GM21737 (cell line): ENCODE measurements around the gene HBQ1.
"Not testable (repeated sequence)": the region's sequence is repeated elsewhere in the genome, so short reads cannot be mapped to it uniquely, and the experiment has no call there.

Experiments
- ATAC-seq: cut with Tn5 transposase; IDR thresholded peaks from one replicate; pipeline ENCODE4 v1.9.1; 2021; ENCODE audit warnings: mild to moderate bottlenecking, moderate library complexity; ENCODE audit not compliant: unreplicated experiment

HBQ1 gene

DNA sequence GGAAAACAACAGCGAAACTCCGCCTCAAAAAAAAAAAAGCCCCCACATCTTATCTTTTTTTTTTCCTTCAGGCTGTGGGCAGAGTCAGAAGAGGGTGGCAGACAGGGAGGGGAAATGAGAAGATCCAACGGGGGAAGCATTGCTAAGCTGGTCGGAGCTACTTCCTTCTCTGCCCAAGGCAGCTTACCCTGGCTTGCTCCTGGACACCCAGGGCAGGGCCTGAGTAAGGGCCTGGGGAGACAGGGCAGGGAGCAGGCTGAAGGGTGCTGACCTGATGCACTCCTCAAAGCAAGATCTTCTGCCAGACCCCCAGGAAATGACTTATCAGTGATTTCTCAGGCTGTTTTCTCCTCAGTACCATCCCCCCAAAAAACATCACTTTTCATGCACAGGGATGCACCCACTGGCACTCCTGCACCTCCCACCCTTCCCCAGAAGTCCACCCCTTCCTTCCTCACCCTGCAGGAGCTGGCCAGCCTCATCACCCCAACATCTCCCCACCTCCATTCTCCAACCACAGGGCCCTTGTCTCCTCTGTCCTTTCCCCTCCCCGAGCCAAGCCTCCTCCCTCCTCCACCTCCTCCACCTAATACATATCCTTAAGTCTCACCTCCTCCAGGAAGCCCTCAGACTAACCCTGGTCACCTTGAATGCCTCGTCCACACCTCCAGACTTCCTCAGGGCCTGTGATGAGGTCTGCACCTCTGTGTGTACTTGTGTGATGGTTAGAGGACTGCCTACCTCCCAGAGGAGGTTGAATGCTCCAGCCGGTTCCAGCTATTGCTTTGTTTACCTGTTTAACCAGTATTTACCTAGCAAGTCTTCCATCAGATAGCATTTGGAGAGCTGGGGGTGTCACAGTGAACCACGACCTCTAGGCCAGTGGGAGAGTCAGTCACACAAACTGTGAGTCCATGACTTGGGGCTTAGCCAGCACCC is 5.0 kb upstream of the HBQ1 start:
- no peak for ATAC-seq

DNA sequence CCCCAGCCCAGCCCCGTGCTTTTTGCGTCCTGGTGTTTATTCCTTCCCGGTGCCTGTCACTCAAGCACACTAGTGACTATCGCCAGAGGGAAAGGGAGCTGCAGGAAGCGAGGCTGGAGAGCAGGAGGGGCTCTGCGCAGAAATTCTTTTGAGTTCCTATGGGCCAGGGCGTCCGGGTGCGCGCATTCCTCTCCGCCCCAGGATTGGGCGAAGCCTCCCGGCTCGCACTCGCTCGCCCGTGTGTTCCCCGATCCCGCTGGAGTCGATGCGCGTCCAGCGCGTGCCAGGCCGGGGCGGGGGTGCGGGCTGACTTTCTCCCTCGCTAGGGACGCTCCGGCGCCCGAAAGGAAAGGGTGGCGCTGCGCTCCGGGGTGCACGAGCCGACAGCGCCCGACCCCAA is 4.3 kb upstream of the HBQ1 start:
- not testable (repeated sequence) for ATAC-seq

DNA sequence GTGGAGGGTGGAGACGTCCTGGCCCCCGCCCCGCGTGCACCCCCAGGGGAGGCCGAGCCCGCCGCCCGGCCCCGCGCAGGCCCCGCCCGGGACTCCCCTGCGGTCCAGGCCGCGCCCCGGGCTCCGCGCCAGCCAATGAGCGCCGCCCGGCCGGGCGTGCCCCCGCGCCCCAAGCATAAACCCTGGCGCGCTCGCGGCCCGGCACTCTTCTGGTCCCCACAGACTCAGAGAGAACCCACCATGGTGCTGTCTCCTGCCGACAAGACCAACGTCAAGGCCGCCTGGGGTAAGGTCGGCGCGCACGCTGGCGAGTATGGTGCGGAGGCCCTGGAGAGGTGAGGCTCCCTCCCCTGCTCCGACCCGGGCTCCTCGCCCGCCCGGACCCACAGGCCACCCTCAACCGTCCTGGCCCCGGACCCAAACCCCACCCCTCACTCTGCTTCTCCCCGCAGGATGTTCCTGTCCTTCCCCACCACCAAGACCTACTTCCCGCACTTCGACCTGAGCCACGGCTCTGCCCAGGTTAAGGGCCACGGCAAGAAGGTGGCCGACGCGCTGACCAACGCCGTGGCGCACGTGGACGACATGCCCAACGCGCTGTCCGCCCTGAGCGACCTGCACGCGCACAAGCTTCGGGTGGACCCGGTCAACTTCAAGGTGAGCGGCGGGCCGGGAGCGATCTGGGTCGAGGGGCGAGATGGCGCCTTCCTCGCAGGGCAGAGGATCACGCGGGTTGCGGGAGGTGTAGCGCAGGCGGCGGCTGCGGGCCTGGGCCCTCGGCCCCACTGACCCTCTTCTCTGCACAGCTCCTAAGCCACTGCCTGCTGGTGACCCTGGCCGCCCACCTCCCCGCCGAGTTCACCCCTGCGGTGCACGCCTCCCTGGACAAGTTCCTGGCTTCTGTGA is 3.5 kb upstream of the HBQ1 start, which contains the start of gene HBA1:
Gene HBA1, plus strand, starts transcription at position 204 of the 906 bp plus-strand sequence. Its CDS starts 37 bp downstream, at position 241.
- ATAC-seq, result not testable (repeated sequence)

DNA sequence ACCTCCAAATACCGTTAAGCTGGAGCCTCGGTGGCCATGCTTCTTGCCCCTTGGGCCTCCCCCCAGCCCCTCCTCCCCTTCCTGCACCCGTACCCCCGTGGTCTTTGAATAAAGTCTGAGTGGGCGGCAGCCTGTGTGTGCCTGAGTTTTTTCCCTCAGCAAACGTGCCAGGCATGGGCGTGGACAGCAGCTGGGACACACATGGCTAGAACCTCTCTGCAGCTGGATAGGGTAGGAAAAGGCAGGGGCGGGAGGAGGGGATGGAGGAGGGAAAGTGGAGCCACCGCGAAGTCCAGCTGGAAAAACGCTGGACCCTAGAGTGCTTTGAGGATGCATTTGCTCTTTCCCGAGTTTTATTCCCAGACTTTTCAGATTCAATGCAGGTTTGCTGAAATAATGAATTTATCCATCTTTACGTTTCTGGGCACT is 2.9 kb upstream of the HBQ1 start:
- no peak for ATAC-seq

DNA sequence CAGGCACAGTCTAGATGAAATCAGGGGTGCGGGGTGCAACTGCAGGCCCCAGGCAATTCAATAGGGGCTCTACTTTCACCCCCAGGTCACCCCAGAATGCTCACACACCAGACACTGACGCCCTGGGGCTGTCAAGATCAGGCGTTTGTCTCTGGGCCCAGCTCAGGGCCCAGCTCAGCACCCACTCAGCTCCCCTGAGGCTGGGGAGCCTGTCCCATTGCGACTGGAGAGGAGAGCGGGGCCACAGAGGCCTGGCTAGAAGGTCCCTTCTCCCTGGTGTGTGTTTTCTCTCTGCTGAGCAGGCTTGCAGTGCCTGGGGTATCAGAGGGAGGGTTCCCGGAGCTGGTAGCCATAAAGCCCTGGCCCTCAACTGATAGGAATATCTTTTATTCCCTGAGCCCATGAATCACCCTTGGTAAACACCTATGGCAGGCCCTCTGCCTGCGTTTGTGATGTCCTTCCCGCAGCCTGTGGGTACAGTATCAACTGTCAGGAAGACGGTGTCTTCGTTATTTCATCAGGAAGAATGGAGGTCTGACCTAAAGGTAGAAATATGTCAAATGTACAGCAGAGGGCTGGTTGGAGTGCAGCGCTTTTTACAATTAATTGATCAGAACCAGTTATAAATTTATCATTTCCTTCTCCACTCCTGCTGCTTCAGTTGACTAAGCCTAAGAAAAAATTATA is 2.1 kb upstream of the HBQ1 start:
- no peak for ATAC-seq

DNA sequence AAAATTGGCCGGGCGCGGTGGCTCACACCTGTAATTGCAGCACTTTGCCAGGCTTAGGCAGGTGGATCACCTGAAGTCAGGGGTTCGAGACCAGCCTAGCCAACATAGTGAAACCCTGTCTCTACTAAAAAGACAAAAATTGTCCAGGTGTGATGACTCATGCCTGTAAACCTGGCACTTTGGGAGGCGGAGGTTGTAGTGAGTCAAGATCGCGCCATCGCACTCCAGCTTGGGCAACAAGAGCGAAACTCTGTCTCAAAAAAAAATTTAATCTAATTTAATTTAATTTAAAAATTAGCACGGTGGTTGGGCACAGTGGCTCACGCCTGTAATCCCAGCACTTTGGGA is 1.6 kb upstream of the HBQ1 start:
- no peak for ATAC-seq

DNA sequence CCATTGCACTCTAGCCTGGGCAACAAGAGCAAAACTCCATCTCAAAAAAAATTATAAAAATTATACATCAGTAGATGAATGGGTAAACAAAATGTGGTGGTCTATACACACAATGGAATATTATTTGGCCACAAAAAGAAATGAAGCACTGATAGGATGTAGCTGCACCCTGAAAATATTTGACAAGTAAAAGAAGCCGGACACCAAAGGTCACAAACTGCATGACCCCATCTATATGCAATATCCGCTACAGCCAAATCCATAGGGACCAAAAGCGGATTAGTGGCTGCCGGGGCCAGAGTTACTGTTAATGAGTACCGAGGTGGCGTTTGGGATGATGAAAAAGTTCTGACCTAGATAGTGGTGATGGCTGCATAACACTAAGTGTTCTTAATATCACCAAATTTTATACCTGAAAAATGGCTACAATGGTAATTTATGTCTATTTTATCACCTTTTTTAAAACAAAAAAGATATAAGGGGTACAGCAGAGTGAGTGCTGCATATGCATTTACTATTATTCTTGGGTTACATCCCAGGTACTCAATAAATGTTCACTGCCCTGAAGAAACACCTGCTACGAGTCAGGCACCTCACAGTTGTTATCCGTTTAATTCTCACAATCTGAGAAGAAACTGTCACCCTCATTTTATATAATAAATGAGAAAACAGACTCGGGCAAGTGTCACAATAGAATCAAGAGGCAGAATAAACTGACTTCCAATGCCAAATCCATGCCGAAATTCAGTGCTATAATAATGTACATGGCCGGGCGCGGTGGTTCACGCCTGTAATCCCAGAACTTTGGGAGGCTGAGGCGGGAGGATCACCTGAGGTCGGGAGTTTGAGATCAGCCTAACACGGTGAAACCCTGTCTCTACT is 807 bp upstream of the HBQ1 start:
- no peak for ATAC-seq

DNA sequence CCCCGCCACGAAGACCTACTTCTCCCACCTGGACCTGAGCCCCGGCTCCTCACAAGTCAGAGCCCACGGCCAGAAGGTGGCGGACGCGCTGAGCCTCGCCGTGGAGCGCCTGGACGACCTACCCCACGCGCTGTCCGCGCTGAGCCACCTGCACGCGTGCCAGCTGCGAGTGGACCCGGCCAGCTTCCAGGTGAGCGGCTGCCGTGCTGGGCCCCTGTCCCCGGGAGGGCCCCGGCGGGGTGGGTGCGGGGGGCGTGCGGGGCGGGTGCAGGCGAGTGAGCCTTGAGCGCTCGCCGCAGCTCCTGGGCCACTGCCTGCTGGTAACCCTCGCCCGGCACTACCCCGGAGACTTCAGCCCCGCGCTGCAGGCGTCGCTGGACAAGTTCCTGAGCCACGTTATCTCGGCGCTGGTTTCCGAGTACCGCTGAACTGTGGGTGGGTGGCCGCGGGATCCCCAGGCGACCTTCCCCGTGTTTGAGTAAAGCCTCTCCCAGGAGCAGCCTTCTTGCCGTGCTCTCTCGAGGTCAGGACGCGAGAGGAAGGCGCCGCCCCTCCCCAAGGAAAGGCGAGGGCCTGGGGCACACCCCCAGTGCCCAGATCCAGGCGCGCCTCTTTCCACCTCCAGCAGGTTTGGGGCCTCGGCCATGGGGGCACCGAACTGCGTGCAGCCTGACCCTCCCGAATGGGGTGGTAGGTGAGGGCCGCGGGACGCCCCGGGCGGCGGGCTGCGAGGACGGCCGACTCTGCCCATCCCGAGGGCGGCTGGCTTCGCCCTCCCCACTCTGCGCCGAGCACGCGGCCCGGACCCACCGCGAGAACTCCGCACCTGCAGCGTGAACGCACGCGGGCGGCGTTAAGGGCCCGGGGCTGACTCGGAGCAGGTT is 664 bp downstream of the HBQ1 start:
- no peak for ATAC-seq

DNA sequence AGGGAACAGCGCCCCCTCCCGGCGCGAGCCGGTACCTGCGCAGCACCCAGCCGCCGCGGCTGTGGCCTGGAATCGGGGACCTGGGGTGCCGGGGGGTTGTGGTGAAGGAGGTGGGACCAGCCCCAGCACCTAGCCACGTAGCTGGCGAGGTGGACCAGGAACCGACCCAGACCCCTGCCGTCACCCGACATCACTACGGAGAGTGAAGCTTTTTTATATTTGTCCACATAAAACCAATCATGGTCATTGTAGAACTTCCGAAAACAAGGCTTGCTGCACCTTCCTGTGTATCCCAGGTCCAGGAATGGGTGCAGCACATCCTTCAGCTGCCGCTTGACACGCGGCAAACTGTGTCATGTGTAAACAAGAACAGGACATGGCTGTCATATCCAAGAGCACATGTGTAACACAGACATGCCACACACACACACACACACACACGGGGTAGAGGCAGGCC is 1.3 kb downstream of the HBQ1 start:
- ATAC-seq, result no peak

DNA sequence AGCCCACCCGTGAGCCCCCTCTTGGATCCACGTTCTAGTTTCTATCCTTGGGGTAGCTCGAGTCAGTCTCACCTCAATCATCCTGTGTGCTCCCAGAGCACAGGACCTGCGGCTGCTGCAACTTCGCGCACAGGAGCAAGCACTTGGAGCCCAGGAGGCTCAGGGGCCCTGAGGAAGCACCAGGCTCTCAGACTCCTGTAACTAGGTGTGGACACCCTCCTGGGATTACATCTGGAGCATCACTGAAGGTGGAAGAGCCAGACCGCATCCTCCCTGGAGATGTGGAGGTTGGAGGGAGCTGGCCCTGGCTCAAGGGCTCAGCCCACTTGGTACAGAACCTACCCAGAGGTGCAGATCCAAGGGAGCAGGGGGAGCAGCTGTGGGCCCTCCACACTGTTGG is 2.7 kb downstream of the HBQ1 start:
- ATAC-seq, result no peak

DNA sequence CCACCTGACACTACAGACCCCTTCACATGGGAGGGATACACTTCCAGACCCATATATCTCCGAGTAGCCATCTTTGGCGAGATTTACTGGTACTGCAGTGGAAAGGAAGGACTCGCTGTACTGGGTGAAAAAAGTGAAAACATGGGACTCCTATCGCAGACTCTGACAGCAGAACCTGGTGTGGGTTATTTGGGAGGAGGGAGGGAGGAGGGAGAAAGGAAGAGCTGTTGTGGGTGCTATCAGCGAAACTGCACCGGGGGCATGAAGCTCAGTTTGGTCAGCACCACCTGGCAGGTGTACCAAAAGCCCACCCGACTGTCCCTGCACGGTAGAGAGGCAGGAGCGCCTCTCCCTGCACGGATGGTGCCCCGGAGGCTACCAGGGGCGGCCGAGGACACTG is 5.0 kb downstream of the HBQ1 start:
- no peak for ATAC-seq

DNA sequence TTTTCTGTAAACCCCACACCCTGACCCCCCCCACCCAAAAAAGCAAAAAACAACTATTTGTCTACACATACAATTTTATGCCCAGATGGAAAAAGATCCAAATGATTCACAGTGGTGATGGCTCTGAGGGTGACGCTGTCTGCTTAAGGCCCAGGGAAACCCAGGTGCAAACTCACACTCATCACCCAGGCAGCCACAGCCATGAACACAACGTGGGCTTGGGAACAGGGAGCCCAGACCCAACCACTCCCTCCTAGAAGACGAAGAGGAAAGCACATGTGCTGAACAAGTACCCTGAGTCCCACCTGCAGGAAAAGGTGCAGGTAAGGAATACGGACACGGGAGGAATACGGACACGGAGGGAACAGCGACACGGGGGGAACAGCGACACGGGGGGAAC is 5.4 kb downstream of the HBQ1 start:
- ATAC-seq, result no peak

DNA sequence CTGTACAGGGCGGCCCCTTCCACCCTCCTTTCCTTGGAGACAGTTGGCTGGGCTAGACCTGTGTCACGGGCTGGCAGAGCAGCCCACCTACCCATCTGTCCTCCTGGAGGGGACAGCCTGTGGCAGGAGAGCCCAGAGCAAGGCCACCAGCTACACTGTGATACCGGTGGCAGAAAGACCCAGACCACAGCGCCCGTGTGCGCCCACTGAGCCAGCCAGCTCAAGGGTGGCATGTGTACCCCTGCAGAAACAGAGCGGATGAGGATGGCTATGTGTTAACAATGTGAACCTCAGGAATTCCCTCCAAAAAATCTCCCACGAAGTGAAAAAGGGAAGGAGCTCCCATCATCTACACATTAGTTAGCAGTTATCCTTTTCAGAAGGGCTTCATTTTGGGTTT is 7.1 kb downstream of the HBQ1 start:
- no peak for ATAC-seq

DNA sequence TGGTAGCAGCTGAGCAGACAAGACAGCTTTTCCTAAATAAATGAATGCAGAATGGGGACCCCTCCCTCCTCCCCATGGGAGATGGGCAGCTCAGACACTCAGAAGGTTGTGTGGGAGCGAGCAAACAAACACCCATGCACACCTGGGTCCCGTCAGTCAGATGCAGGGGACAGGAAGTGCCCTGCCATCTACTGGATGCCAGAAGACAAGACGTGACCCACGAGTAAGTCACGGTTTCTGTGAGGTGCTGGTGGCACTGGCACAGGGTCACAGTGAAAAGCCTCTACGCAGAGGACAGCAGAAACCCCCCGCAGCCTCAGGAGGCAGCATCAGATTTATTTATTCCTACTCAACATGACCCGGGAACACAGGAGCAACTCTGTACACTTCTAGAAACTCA is 8.4 kb downstream of the HBQ1 start:
- ATAC-seq, result no peak

DNA sequence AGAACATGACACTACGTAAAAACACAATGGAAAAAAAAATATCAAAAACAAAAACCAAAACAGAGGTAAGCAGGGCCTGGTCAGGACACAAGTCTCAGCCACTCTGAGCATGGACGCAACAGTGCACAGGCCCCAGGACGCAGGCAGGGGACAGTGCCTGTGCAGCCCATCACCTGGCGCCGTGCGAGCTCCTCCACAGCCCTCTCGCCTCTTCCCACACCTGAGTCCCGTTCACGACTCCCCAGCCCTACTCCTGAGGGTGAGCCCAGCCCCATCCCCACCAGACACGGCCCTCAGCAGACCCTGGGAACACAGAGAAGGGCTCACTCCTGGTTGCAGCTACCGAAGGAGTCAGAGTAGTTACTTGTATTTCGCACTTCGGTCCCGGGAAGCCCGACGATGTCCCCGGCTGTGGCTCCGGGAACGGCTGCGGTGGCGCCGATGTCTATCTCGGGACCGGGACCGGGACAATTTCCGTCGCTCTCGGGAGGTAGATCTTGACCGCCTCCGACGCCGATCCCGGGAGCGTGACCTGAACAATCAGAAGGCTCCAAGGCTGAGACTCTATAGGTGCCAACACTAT is 9.4 kb downstream of the HBQ1 start:
- ATAC-seq, result no peak

DNA sequence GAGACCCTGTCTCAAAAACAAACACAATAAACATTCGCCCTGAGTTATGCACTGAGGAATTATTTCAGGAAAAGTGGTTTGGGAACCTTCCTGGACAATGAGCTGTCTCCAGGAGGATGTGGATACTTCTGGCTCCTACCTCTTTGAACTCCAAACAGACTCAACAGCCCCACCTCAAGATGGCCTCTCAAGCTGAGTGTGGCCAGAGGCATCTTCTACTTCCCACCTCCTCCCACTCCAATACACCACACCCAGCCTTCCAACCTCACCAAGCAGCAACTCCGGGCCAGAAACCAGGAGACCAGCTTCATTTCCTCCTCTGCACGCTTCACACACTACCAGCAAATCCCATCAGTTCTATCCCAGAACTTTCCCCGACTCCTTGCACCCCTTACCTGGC is 11.6 kb downstream of the HBQ1 start:
- no peak for ATAC-seq

DNA sequence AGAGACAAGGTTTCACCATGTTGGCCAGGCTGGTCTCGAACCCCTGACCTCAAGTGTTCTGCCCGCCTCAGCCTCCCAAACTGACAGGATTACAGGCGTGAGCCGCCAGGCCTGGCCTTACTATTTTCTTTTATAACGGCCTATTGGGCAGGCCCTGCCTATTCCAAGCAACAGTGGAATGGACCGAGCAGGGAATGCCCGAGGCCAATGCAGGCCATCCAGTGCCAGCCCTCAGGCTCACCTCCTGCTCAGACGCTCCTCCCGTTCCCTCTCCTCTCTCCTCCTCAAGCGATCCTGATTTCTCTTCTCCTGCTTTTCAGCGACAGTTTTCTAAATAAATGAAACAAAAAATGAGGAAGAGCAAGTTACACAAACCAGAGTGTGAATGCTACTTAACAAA is 12.4 kb downstream of the HBQ1 start:
- no peak for ATAC-seq

DNA sequence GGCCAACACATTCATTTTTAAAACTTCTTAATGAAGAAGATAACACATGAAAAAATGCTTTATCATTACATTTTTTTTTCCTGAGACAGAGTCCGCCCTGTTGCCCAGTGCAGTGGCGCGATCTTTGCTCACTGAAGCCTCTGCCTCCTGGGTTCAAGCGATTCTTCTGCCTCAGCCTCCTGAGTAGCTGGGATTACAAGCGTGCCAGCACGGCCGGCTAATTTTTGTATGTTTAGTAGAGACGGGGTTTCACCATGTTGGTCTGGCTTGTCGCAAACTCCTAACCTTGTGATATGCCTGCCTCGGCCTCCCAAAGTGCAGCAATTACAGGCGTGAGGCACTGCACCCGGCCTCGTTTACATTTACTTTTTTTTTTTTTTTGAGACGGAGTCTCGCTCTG is 13.2 kb downstream of the HBQ1 start:
- ATAC-seq, result no peak

DNA sequence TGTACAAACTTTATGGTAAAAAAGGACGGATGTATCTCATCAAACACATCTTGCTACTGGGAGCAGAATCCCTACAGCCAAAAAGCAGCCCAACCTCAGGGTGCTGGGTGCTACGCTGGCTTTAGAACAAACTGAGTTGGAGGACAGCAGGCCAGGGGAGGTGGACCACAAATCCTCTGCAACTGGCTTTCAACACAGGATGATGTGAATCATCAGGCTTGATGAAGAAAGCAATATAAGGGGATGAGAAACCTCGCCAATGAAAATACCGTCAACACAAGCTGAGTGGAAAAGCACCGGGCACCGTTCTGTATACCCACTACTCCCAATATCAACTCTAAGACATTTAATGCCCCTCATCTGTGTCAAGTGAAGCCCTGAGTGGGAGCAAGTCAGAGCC is 14.3 kb downstream of the HBQ1 start:
- no peak for ATAC-seq
